ENCODE results near the gene PTCD3.
A peak's percentile ranks its signal among the peaks of the same experiment; 100 is the strongest.

Gene PTCD3

DNA sequence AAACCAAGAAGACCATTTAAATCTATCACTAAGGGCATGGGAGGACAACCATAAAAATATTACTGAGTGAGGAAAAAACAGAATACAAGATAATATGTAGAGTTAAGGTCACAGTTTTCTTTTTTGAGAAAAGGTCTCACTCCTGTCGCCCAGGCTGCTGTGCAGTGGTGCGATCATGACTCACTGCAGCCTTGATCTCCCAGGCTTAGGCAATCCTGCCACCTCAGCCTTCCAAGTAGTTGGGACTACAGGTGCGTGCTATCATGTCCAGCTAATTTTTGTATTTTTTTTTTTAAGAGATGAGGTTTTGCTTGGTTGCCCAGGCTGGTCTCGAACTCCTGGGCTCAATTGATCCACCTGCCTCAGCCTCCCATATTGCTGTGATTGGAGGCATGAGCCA lies 24.3 kb upstream of the PTCD3 start:
- TF ChIP-seq, protein P1, sequence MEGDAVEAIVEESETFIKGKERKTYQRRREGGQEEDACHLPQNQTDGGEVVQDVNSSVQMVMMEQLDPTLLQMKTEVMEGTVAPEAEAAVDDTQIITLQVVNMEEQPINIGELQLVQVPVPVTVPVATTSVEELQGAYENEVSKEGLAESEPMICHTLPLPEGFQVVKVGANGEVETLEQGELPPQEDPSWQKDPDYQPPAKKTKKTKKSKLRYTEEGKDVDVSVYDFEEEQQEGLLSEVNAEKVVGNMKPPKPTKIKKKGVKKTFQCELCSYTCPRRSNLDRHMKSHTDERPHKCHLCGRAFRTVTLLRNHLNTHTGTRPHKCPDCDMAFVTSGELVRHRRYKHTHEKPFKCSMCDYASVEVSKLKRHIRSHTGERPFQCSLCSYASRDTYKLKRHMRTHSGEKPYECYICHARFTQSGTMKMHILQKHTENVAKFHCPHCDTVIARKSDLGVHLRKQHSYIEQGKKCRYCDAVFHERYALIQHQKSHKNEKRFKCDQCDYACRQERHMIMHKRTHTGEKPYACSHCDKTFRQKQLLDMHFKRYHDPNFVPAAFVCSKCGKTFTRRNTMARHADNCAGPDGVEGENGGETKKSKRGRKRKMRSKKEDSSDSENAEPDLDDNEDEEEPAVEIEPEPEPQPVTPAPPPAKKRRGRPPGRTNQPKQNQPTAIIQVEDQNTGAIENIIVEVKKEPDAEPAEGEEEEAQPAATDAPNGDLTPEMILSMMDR (conservative IDR thresholded peaks at IDR 0.05; ENCODE audit: low read depth, low read length): no peak
- no peak overlapping the region for H3K4me3 ChIP-seq (ENCODE audit: low read length)
- DNase-seq (ENCODE audit: low read depth): no peak

DNA sequence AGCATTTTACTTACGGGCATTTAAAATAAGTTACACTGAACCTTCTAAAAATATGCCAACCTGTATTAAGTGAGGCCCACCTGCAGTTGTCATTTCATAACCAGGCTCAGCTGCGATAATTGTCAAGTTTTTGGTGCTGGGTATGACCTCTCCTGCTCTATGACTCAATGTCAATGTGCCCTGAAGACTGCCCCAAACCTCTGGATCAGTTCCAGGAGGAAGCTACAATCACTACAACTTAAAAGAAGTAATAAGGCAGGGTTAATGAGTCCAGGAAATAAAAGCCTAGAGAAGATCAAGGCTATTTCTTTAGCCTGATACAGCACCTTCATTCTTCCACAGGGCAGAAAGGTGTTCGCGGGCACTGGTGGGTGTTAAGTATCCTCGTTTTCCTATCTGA lies 23.3 kb upstream of the PTCD3 start:
- DNase-seq (ENCODE audit: low read depth): no peak
- TF ChIP-seq, protein P1 (conservative IDR thresholded peaks at IDR 0.05; ENCODE audit: low read depth, low read length): no peak
- H3K4me3 ChIP-seq (ENCODE audit: low read length): no peak overlapping the region

DNA sequence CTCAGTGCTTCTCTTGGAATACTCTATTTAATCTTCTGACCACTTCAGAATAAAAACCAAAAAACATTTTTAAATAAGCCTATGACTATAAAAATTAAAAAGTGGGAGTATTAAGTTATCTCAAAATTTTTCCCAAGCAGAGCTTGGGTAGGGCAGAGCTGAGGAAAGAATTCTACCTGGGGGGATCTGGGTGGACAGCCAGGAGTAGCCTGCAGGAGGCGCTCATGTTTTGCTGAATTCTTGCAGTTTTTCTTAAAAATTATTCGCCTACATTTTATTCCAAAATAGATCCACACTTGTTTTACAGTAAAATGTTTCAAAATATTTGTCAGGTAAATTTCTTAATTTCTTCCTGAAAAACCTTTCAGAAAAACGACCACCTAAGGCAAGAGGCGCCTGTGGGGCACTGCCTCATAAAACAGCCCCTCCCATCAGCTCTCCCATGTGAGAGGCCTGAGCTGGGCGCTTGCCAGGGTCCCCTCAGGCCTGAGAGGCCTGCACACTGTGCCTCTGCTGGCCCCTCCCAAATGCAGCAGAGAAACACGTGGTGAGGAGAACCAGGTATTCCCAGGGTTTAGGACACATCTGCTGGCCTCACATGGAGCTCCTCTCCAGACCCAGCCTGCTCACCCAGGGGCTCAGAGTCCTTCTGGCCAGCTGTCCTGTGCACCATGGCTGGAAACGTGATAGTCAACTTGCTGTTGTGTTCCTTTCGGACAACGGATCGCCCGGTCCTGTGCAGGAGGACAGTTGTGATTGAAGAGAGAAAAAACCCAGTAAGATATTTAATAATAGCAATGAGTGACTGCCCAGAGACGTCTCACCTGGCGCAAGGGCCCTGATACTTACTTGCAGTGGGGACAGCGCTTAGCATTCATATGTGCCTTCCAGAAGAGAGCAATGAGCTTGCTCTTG lies 17.8 kb upstream of the PTCD3 start:
- no peak for DNase-seq (ENCODE audit: low read depth)
- no peak overlapping the region for H3K4me3 ChIP-seq (ENCODE audit: low read length)
- TF ChIP-seq, protein P1 (conservative IDR thresholded peaks at IDR 0.05; ENCODE audit: low read depth, low read length): peak; percentile 57

DNA sequence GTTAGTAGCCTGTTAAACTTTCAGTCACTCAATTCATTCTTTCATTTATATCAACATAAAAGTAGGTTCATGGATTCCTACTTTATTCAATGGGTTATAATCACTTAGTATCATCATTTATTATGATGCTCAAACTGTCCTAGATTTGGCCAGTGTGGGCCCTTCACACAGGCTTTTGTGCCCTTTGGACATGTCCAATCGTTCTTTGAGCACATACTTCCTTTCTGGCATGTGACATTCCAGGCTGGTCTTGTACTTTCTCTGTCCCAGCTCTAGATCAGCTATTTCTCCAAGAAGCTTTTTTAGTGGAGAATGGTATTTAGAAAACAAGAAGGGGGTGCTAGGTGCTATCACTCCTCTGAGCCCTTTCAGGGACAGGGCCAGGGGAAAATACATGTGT lies 11.8 kb upstream of the PTCD3 start:
- no peak for DNase-seq (ENCODE audit: low read depth)
- no peak overlapping the region for H3K4me3 ChIP-seq (ENCODE audit: low read length)

DNA sequence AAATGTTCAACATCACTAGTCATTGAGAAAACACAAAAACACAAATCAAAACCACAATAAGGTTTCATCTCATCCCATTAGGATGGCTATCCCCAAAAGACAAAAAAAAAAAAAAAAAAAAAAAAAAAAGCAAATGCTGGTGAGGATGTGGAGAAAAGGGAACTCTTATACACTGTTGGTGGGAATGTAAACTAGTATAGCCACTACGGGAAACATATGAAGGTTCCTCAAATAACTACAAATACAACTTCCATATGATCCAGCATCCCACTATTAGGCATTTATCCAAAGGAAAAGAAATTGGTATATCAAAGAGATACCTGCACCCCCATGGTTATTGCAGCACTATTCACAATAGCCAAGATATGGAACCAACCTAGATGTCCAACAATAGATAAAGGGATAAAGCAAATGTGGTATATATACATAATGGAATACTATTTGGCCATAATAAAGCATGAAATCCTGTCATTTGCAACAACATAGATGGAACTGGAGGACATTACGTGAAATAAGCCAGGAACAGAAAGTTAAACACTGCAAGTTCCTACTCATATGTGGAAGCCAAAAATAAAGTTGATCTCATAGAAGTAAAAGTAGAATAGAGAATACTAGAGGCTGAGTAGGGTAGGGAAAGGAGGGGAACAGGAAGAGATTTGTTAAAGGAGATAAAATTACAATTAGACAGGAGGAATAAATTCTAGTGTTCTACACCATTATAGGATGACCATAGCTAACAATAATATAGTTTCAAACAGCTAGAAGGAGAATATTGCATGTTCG lies 8.7 kb upstream of the PTCD3 start:
- TF ChIP-seq, protein P1 (conservative IDR thresholded peaks at IDR 0.05; ENCODE audit: low read depth, low read length): no peak
- no peak for DNase-seq (ENCODE audit: low read depth)
- H3K4me3 ChIP-seq (ENCODE audit: low read length): no peak overlapping the region

More for the DNA sequence above, 11.8 kb upstream of the PTCD3 start:
- TF ChIP-seq, protein P1 (conservative IDR thresholded peaks at IDR 0.05; ENCODE audit: low read depth, low read length): no peak

DNA sequence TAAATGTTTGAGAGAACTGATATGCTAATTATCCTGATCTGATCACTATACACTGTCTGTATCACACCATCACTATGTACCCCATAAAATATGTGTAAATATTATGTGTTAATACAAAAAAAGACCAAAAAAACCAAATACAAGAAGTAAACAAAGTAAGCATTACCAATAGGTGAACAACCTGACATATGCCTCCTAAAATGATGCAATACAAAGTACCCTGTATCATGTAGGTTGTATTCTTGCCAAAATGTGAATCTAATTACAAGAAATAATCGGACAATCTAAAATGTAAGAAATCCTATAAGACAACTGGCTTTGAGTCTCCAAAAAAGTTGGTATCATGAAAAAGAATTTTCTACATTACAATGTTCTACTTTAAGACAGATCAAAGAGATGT lies 8.1 kb upstream of the PTCD3 start:
- TF ChIP-seq, protein P1 (conservative IDR thresholded peaks at IDR 0.05; ENCODE audit: low read depth, low read length): no peak
- no peak overlapping the region for H3K4me3 ChIP-seq (ENCODE audit: low read length)
- no peak for DNase-seq (ENCODE audit: low read depth)

Measured in retinal pigment epithelial cell (primary cell).